Neural progenitor cell (in vitro differentiated cells): ENCODE results near the gene KCNK7. TPM values are rescaled to one million over a fixed set of nuclear protein-coding genes. Genes with fewer than 3 reads are reported as not detected.

Experiments
- DNase-seq: peaks from one replicate; pipeline ENCODE4 v3.0.0-alpha.2; 2016; ENCODE audit warnings: low spot score
- H2AFZ ChIP-seq: fragments of 200-600 bp; sonication (generic); replicated peaks from 2 replicates; pipeline ENCODE4 v1.6.1; 2016; ENCODE audit warnings: antibody characterized with exemption
- H3F3A ChIP-seq: fragments of 200-600 bp; sonication (generic); 2 replicates; pipeline ENCODE4 v1.6.1; 2016; ENCODE audit warnings: antibody characterized with exemption, low read depth
- H3K27ac ChIP-seq: fragments of 200-600 bp; sonication (generic); 2 replicates; pipeline ENCODE4 v1.5.1; 2016; ENCODE audit warnings: mild to moderate bottlenecking
- H3K27me3 ChIP-seq: fragments of 200-600 bp; sonication (generic); 2 replicates; pipeline ENCODE4 v1.6.1; 2016; ENCODE audit warnings: mild to moderate bottlenecking, moderate library complexity
- H3K36me3 ChIP-seq: fragments of 200-600 bp; sonication (generic); 2 replicates; pipeline ENCODE4 v1.5.1; 2016
- H3K4me1 ChIP-seq: fragments of 200-600 bp; sonication (generic); 2 replicates; pipeline ENCODE4 v1.6.1; 2016; ENCODE audit warnings: mixed run types
- H3K4me2 ChIP-seq: fragments of 200-600 bp; sonication (generic); 2 replicates; pipeline ENCODE4 v1.6.1; 2016
- H3K4me3 ChIP-seq: fragments of 200-600 bp; sonication (generic); 2 replicates; pipeline ENCODE4 v1.5.1; 2016
- H3K79me2 ChIP-seq: fragments of 200-600 bp; sonication (generic); 2 replicates; pipeline ENCODE4 v1.6.1; 2016; ENCODE audit warnings: low read depth
- H3K9ac ChIP-seq: fragments of 200-600 bp; sonication (generic); 2 replicates; pipeline ENCODE4 v1.6.1; 2016
- H3K9me3 ChIP-seq: fragments of 200-600 bp; sonication (generic); 2 replicates; pipeline ENCODE4 v1.5.1; 2016; ENCODE audit warnings: low read depth
- H4K20me1 ChIP-seq: fragments of 200-600 bp; sonication (generic); 2 replicates; pipeline ENCODE4 v1.6.1; 2016; ENCODE audit warnings: low read depth
- H3K27ac Mint-ChIP-seq: 3 replicates; pipeline ENCODE4 v1.8.0; 2021; ENCODE audit warnings: mixed read lengths
- H3K27me3 Mint-ChIP-seq: 2 replicates; pipeline ENCODE4 v1.8.0; 2022; ENCODE audit warnings: low read depth, mild to moderate bottlenecking, inconsistent platforms, moderate library complexity, mixed read lengths; ENCODE audit not compliant: insufficient read depth
- H3K36me3 Mint-ChIP-seq: 3 replicates; pipeline ENCODE4 v1.8.0; 2021; ENCODE audit warnings: mixed read lengths
- H3K4me1 Mint-ChIP-seq: 3 replicates; pipeline ENCODE4 v1.8.0; 2021; ENCODE audit warnings: mixed read lengths
- H3K4me3 Mint-ChIP-seq: 3 replicates; pipeline ENCODE4 v1.8.0; 2021; ENCODE audit warnings: mild to moderate bottlenecking, moderate library complexity, mixed read lengths
- H3K9me3 Mint-ChIP-seq: 3 replicates; pipeline ENCODE4 v1.8.0; 2020; ENCODE audit warnings: mixed read lengths
- CTCF ChIP-seq: fragments of 200-600 bp; sonication (generic); IDR thresholded peaks from 2 replicates; pipeline ENCODE4 v1.5.1; 2017; ENCODE audit warnings: antibody characterized with exemption, mild to moderate bottlenecking
- EZH2 ChIP-seq: fragments of 200-600 bp; sonication (generic); IDR thresholded peaks from 2 replicates; pipeline ENCODE4 v1.6.1; 2017; ENCODE audit warnings: antibody characterized with exemption, mild to moderate bottlenecking, moderate library complexity
- EZH2phosphoT487 ChIP-seq: fragments of 200-600 bp; sonication (generic); IDR thresholded peaks from 2 replicates; pipeline ENCODE4 v1.6.1; 2017; ENCODE audit warnings: antibody characterized with exemption
- total RNA-seq: library from RNA; depleted of rRNA; stranded (reverse); fragments of >200 nt; gene quantifications from 2 replicates; pipeline ENCODE4 v1.2.3, GENCODE V29; 2015; ENCODE audit warnings: low replicate concordance

KCNK7 gene
- total RNA-seq, 1 donor from 2014 or later, result not detected

DNA sequence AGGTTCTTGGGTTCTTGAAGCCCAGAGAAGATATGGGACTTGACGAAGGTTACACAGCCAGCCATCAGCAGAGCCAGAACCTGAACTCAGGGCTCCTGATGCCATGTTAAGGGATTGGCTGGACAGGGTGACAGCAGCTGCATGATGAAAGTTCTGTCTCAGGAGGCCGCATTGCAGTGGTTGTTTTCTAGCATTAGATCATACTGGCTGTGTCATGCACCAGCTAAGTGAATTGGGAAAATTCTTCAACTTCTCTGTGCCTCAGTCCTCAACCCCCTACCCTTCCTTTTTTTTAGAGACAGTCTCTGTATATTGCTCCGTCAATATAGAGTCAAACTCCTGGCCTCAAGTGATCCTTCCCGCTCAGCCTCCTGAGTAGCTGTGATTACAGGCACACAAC, 32.0 kb downstream of the KCNK7 start:
- no peaks in the 10 kb centered on the region for H3K9me3 Mint-ChIP-seq
- H3K27ac ChIP-seq, result no peak overlapping the region
- H3K36me3 Mint-ChIP-seq, result peaks cover 3% of the 10 kb centered on the region
- TF ChIP-seq EZH2, result no peak
- no peak for TF ChIP-seq CTCF
- no peak for TF ChIP-seq EZH2phosphoT487
- H3K27me3 Mint-ChIP-seq, result peaks cover 9% of the 10 kb centered on the region
- no peaks in the 10 kb centered on the region for H3K36me3 ChIP-seq
- no peaks in the 10 kb centered on the region for H4K20me1 ChIP-seq
- H3K9ac ChIP-seq, result no peak overlapping the region
- no peak overlapping the region for H3K4me3 ChIP-seq
- H3K4me3 Mint-ChIP-seq, result no peak overlapping the region
- H3K79me2 ChIP-seq, result peaks cover 10% of the 10 kb centered on the region
- no peak for DNase-seq
- H3K4me1 Mint-ChIP-seq, result peaks cover 41% of the 10 kb centered on the region
- H3K27ac Mint-ChIP-seq, result no peak overlapping the region
- H3K9me3 ChIP-seq, result no peaks in the 10 kb centered on the region
- H2AFZ ChIP-seq, result no peak overlapping the region
- H3K4me1 ChIP-seq, result peaks cover 21% of the 10 kb centered on the region
- no peak overlapping the region for H3K4me2 ChIP-seq
- peaks cover 15% of the 10 kb centered on the region for H3K27me3 ChIP-seq
- H3F3A ChIP-seq, result peaks cover 36% of the 10 kb centered on the region

- Histone ChIP-seq H4K20me1 (no peaks in the 10 kb centered on the region), H3K9me3 (no peaks in the 10 kb centered on the region), H3K27ac (no peak overlapping the region), H3K79me2 (peaks cover 1% of the 10 kb centered on the region), H3F3A (peaks cover 34% of the 10 kb centered on the region), H3K4me2 (no peak overlapping the region), H3K4me1 (peaks cover 22% of the 10 kb centered on the region), H3K9ac (no peak overlapping the region), H2AFZ (no peak overlapping the region), H3K36me3 (no peaks in the 10 kb centered on the region), H3K4me3 (no peak overlapping the region), H3K27me3 (peaks cover 21% of the 10 kb centered on the region)
- no peaks in the 10 kb centered on the region for H3K36me3 Mint-ChIP-seq
- H3K9me3 Mint-ChIP-seq, result no peaks in the 10 kb centered on the region
- H3K4me3 Mint-ChIP-seq, result peak overlapping the region; percentile 46
- peaks cover 7% of the 10 kb centered on the region for H3K27me3 Mint-ChIP-seq
- no peak overlapping the region for H3K27ac Mint-ChIP-seq
- no peak for TF ChIP-seq EZH2
- no peak for TF ChIP-seq CTCF
- no peak for TF ChIP-seq EZH2phosphoT487
- peaks cover 36% of the 10 kb centered on the region for H3K4me1 Mint-ChIP-seq
- DNase-seq, result no peak
Measured at GRCh38 chr11:65562788-65563187, 32.8 kb downstream of the KCNK7 start.

DNA sequence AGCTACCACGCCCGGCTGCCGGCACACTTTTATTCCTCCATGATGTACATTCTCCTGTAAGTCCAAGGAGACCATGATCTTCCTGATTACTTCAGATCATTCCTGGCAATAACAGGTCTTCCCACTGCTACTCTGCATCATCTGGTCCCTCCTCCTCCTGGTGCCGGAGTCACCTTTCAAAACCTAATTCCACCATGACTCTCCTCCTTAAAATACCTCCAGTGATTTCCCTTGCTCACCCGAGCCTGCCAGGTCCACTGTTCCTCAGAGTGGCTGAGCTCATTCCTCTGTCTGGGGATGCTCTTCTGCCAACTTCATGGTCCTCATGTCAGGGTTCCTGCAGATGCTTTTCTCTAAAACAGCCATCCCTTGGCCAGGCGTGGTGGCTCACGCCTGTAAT, 33.6 kb downstream of the KCNK7 start:
- H3K4me2 ChIP-seq, result no peak overlapping the region
- H3K27ac ChIP-seq, result no peak overlapping the region
- no peak for DNase-seq
- peaks cover 39% of the 10 kb centered on the region for H3F3A ChIP-seq
- H4K20me1 ChIP-seq, result no peaks in the 10 kb centered on the region
- peaks cover 27% of the 10 kb centered on the region for H3K4me1 ChIP-seq
- Mint-ChIP-seq H3K36me3 (no peaks in the 10 kb centered on the region), H3K27ac (no peak overlapping the region), H3K4me3 (peak overlapping the region; percentile 46), H3K27me3 (peaks cover 10% of the 10 kb centered on the region), H3K4me1 (peaks cover 41% of the 10 kb centered on the region), H3K9me3 (no peaks in the 10 kb centered on the region)
- no peaks in the 10 kb centered on the region for H3K9me3 ChIP-seq
- no peak for TF ChIP-seq EZH2
- TF ChIP-seq CTCF, result no peak
- TF ChIP-seq EZH2phosphoT487, result no peak
- H3K36me3 ChIP-seq, result no peaks in the 10 kb centered on the region
- no peak overlapping the region for H3K4me3 ChIP-seq
- no peak overlapping the region for H3K9ac ChIP-seq
- H3K27me3 ChIP-seq, result peaks cover 29% of the 10 kb centered on the region
- no peaks in the 10 kb centered on the region for H3K79me2 ChIP-seq
- H2AFZ ChIP-seq, result no peak overlapping the region
